ENCODE results near the gene TBCK. TPM values are rescaled to one million over a fixed set of nuclear protein-coding genes. Genes with fewer than 3 reads are reported as not detected.
"Not testable (repeated sequence)": the region's sequence is repeated elsewhere in the genome, so short reads cannot be mapped to it uniquely, and the experiment has no call there.

Gene TBCK
- total RNA-seq, 1 donor: 27.7 TPM

DNA sequence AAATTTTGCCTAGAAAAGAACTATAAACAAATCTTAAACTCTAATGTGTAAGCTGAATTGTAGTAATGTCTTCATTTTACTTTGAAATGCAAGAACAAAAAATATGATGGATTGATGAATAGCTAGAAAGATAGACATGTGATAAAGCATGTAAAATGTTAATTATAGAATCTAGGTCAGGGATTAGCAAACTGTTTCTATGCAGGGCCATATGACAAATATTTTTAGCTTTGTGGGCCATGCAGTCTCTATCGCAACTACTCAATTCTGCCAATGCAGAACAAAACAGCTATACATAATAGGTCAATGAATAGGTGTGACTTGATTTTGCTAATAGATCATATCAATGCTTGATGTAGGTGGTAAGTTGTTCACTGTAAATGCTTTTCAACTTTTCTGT is 75.3 kb downstream of the TBCK start:
- DNase-seq (ENCODE audit: low read depth in 2 of 3, low spot score in 2 of 3): no peak

DNA sequence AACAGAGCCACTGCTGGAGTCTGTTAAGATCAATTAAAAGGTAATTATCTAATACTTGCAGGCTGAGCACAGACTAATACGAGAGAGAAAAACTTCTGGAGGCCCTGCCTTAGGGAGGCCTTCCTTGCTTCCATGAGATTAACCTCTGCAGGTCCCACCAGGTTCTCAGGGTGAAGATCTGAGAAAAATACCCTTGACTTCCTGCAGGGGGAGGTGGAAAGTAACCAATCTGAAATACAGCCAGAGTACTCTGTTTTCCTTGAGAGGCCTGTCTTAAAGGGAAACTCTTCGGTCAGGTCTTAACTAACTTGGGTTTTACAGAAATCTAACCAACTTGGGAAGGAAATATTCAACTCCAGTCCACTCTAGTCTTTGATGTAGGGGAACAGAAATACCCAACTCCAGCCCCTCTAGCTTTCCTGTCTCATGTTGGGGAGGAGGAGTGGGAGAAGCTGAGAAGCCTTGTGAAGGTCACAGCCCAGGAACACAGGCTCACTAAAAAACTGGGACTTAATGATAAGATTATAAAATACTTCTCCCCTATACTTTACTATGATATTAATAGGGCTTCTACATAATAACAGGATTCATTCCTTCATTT is 77.1 kb downstream of the TBCK start:
- DNase-seq (ENCODE audit: low read depth in 2 of 3, low spot score in 2 of 3): peak in 2 of 3 donors; percentile 13 to 42

DNA sequence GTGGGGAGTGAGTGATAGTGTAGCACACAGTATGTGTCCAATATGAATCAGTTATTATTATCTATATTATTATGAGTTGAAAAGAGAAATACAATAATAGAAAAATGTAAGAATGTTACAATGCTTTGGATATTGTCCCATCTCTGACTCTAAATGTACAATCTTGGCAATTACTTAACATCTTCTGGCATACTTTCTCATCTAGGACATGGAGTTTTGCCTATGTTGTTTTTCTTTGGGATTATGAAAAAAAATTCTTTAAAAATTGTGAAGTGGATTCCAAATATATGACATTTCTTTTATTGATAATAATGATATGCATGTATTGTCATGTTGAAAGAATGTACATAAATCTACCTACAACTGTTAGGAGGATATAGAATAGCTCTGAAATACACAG is 84.1 kb downstream of the TBCK start:
- DNase-seq (ENCODE audit: low read depth in 2 of 3, low spot score in 2 of 3): no peak

DNA sequence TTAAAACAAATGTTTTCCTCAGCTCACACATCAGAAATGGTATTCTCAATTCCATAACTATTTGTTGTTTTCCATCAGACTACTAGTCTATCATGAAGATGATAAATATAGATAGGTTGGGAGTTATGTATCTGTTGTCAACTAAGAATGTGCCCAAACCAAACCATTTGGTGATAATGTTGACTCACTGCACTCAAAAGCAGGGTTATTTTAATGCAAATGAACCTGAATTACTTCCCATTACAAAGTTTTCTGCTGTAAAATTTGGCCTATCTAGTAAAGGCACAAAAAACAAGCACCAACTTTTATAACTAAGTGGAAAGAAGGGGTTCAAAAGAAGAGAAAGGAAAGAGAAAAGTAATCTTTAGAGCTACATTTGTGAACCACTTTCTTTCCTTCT is 93.5 kb downstream of the TBCK start:
- DNase-seq (ENCODE audit: low read depth in 2 of 3, low spot score in 2 of 3): no peak

DNA sequence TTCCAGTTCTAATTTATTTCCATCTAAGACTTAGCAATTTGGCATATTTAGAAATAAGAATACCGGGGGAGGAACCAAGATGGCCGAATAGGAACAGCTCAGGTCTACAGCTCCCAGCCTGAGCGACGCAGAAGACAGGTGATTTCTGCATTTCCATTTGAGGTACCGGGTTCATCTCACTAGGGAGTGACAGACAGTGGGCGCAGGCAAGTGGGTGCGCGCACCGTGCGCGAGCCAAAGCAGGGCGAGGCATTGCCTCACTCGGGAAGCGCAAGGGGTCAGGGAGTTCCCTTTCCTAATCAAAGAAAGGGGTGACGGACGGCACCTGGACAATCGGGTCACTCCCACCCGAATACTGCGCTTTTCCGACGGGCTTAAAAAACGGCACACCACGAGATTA is 102.7 kb downstream of the TBCK start:
- DNase-seq (ENCODE audit: low read depth in 2 of 3, low spot score in 2 of 3): not testable (repeated sequence)

DNA sequence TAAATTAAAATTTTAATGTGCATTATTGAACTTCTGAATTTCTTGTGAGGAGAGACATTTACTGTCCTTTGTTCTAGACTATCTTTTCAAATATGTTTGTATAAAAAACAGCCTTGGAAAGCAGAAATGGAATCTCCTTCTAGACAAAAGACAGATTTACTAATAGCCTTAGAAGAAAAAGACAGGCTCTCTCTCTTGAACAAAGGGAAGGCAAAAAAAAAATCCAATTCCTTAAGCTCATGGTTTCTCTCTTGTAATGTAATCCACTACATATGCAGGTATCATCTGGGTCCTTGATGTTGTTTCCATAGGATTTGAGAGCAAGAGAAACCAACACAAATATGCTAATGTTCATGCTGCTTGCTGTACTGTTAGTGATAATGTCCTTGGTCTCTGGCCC is 106.0 kb downstream of the TBCK start:
- no peak for DNase-seq (ENCODE audit: low read depth in 2 of 3, low spot score in 2 of 3)

DNA sequence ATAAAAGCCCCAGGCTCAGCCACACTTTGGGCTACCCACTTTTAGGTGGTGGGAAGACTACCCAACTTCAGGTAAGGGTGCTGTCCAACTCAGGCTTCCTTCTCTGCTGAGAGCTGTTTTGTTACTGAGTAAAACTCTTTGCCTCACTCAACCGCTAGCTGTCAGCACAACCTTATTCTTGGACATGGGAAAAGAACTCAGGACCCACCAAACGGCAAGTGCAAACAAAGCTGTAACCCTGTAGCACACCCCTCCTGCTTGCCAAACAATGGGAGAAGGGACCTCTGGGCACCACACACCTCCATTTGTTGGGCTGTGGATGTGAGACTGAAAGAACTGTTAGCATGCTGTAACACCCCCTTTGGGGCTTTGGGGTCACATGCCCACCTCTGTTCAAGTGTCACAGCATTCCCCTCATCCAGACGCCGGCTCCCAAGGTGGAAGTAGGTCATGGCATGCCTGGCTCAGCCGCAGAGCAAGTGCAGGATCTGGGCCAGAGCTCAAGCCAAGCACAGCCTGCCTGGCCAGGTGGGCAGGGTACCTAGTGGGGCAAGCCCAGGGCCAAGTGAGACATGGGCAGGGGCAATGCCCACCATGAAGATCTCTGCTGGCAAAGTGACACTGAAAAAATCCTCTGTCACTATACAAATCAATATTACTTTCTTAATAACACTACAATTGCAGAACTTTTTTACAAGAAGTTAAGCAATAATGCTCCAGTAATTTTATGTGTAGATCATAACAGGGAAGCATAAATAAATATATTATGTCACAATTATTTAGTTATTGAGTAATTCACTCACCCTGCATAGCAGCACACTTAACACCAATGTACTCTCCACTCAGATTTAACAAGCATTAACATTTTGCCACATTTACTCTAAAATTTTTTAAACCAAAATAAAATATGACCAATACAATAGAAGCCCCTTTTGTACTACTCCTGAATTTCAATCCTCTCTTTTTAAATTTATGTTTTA is 107.2 kb downstream of the TBCK start:
- DNase-seq (ENCODE audit: low read depth in 2 of 3, low spot score in 2 of 3): no peak

DNA sequence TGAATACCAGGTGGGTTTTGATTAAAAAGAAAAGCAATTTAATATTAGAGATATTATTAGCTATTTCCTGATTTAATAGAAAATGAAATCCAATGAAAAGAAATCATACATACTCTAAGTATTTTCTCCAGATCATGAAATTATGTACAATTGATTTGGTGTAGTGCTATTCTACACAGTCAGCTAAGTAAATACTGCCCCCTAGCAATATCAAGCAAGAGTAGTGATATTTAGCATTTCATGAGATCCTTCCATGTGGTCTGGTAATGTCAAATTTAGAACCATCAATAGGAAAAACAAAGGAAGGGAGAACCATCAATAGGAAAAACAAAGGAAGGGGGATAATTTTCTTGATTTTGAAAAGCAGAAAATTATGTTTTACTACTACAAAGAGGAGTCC is 114.6 kb downstream of the TBCK start:
- DNase-seq (ENCODE audit: low read depth in 2 of 3, low spot score in 2 of 3): peak in 1 of 3 donors; percentile 4

DNA sequence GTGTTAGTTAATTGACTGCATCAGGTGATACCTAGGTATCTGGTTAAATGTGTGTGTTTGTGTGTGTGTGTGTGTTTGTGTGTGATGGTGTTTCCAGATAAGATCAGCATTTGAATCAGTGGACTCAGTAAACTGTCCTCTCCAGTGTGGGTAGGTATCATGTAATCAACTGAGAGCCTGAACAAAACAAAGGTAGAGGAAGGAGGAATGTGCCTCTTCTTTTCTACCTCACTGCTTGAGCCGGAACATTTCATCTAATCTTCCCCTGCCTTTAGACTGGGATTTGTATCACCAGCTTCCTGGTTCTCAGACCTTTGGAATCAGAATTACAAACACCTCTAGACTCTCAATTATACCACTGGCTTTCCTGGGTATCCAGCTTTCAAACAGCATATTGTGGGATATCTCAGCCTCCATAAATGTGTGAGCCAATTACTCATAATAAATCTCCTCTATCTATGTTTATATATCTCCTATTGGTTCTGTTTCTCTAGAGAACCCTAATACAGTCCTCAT is 120.5 kb downstream of the TBCK start:
- no peak for DNase-seq (ENCODE audit: low read depth in 2 of 3, low spot score in 2 of 3)

DNA sequence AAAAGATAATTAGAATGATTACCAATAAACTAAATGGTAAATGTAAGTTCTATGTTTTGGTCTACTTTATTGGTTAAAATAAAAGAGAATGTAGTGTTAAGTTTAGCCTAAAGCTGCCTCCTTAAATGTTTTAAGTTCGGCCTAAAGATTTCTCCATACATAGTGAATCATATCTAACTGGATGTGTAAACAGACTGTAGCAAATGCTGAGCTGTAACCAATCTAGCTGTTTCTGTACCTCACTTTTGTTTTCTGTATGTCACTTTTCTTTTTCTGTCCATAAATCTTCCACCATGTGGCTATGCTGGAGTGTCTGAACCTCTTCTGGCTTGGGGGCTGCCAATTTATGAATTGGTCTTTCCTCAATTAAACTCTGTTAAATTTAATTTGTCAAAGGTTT is 121.2 kb downstream of the TBCK start:
- no peak for DNase-seq (ENCODE audit: low read depth in 2 of 3, low spot score in 2 of 3)

DNA sequence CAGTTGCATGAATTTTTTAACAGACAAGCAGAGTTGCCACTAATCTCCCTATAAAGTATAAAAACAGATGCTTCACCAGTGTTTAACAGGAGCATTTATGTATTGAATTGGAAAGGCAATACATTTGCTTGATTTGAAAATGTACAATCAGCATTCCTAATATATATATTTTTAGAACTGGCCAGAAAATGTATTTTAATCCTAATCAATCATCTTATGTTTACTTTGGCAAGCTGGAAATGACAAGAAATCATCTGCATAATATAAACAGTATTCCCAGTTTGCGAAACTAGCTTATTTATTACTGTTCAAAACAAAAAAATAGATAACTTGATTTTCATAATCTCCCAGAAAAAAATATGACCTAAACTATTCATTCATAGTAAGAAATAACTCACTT is 123.9 kb downstream of the TBCK start:
- no peak for DNase-seq (ENCODE audit: low read depth in 2 of 3, low spot score in 2 of 3)

DNA sequence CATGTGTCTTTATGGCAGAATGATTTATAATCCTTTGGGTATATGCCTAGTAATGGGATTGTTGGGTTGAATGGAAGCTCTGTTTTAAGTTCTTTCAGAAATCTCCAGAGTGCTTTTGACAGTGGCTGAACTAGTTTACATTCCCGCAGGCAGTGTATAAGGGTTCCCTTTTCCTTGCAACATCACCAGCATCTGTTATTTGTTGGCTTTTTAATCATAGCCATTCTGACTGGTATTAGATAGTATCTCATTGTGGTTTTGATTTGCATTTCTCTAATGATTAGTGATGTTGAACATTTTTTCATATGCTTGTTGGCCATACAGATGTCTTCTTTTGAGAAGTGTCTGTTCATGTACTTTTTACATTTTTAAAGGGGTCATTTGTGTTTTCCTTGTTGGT is 129.8 kb downstream of the TBCK start:
- no peak for DNase-seq (ENCODE audit: low read depth in 2 of 3, low spot score in 2 of 3)

DNA sequence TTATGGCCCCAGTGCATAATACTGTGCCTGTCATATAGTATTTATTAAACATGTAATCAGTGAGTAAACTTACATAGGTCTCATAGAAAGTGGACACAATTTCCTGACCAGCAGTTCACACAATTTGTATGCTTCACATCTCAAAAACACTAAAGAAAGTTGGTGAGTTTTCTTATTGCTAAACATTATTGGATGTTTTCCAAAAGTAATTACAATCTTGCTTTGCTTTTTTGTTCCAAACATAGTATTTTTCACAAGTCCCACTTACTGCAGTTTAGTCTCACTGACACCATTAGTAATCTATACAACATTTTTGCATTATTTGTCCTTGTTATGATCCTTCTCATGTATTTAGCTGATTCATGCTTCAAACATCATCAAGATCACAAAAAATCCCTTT is 132.5 kb downstream of the TBCK start:
- no peak for DNase-seq (ENCODE audit: low read depth in 2 of 3, low spot score in 2 of 3)

DNA sequence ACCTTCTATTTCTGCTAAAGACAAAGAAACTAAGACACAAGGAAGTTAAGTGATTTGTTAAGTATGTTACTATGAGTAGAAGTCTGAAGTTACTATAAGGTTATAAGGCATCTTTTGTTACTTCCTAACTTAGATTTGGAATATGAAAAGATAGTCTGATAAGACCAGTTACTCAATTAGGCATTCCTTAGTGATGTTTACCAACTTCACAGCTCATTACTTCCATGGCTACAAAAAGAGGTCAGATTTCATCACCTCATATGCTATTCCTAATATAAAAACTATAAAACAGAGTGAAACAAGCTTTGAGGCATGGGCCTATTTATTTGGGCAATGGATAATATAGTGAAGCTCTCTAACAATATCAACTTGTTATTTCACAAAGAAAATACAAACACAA is 143.1 kb downstream of the TBCK start:
- DNase-seq (ENCODE audit: low read depth in 2 of 3, low spot score in 2 of 3): no peak

DNA sequence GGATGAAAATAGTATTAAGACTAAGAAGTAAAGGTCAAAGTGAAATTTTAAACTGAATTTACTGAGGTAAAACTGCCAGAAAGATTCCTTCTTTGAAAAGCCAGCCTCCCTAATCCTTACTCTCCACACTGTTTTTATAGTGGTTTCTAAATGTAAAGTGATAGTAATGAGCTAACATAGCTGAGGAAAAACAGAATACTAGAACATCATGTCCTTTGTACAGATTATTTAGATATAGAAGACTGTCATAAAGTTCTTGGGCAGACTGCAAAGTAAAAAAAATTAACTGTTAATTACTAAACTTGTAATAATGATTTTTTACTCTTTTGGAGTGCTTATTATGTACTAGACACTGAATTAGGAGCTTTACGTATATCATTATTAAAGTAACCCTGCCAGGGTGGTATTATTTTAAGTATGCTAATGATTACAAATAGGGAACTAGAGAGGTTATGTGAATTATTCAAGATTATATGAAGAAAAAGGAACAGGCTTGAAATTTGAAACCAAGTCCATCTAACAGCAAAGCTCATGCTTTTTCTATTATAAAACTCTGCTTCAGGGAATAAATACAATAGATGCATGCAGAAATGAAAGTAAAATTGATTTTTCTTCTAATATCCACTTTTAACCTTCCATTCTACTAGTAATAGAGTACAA is 150.5 kb downstream of the TBCK start:
- DNase-seq (ENCODE audit: low read depth in 2 of 3, low spot score in 2 of 3): no peak

DNA sequence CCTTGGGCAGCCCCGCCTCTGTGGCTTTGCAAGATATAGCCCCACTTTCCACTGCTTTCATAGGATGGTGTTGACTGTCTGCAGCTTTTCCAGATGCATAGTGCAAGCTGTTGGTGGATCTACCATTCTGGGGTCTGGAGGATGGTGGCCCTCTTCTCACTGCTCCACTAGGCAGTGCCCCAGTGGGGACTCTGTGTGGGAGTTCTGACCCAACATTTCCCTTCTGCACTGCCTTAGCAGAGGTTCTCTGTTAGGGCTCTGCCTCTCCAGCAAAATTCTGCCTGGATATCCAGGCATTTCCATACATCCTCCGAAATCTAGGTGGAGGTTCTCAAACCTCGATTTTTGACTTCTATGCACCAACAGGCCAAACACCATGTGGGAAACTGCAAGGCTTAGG is 153.7 kb downstream of the TBCK start:
- DNase-seq (ENCODE audit: low read depth in 2 of 3, low spot score in 2 of 3): no peak

DNA sequence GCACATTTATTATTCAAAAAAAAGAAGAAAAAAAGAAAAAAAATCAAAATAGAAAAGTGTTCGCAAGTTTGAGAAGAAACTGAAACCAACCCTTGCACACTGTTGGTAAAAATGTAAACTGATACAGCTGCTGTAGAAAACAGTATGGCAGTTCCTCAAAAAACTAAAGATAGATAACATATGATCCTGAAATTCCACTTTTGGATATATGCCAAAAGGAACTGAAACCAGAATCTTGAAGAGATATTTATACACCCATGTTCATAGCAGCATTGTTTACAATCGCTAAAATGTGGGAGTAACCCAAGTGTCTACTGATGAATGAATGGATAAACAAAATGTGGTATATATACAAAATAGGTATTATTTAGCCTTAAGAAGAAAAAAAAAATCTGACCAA is 155.4 kb downstream of the TBCK start:
- DNase-seq (ENCODE audit: low read depth in 2 of 3, low spot score in 2 of 3): no peak

DNA sequence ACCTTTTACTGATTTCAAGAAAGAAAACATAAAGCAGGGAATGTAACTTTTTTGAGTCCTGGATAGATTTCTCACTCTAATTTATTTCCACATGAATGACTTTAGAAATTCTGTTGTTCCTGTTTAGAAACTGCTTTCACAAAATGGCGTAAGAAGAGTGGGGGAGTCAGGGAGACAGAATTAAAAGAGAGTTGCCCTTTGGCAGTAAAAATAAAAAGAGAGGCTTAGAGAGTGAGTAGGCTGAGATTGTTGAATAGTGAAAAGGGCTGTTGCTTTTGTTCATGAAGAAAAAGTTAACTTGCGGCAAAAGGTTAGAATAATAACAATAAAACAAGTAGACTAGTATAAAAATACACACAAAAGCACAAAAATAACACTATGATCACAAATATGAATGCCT is 166.1 kb downstream of the TBCK start:
- no peak for DNase-seq (ENCODE audit: low read depth in 2 of 3, low spot score in 2 of 3)

DNA sequence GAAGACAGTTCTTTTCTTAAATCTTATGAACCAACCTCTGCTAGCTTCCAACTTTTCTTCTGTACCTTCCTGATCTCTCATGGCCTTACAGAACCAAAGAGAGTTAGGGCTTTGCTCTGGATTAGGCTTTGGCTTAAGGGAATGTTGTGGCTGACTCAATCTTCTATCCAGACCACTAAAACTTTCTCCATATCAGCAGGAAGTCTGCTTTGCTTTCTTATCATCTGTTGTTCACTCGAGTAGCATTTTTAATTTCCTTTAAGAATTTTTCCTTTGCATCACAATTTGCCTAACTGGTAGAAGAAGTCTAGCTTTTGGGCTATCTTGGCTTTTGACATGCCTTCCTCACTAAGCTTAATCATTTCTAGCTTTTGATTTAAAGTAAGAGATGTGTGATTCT is 167.0 kb downstream of the TBCK start:
- no peak for DNase-seq (ENCODE audit: low read depth in 2 of 3, low spot score in 2 of 3)

DNA sequence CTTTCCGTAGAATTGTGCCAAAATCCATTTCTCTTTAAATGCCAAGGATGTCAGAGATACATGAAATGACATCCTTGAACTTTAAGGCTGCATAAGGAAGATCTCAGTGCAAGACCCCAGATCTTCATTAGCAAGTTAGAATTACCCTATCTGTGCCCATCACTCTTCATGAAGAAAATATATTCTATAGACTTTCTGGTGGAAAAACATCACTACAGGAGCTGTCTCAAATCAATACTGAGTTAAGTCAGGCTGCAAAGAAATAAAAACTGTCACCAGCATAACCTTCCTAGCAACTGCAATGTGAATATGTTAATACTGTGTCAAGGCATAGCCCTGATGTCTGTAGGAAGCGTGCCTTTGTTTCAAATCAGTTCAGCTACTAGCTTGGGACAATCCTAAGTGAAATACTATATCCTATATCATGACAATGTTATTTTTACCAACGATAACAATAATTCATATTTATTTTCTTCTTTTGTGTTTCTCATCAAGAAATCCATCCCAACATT is 173.3 kb downstream of the TBCK start:
- no peak for DNase-seq (ENCODE audit: low read depth in 2 of 3, low spot score in 2 of 3)

DNA sequence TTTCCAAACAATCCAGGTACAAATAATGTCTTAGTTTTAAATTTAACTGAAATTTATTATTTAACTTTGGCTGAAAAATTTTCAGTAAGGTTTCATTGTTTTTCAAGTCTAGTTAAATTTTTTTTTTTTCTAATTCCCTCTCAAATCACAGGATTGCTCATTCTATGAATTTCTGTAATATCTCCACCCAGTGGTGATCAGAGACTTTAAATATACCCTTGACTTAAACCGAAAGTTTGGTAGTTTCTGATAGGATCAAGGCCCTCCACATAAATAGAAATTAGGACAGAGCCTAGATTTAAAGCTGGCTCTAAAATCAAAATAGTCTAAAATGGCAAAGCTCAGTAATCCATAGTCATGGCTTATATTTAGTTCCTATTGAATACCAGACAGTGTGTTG is 175.4 kb downstream of the TBCK start:
- no peak for DNase-seq (ENCODE audit: low read depth in 2 of 3, low spot score in 2 of 3)
